HL-60 (cell line): ENCODE measurements around the gene WT1.

ENCODE experiments used
- CTCF ChIP-seq: IDR thresholded peaks from one replicate; pipeline ENCODE4 v1.5.1; 2011; ENCODE audit warnings: low read length, control low read depth, inconsistent platforms; ENCODE audit not compliant: insufficient read depth
- POLR2AphosphoS5 ChIP-seq: IDR thresholded peaks from 2 replicates; pipeline ENCODE4 v1.6.1; 2012; ENCODE audit warnings: low read depth
- SPI1 ChIP-seq: IDR thresholded peaks from 2 replicates; pipeline ENCODE4 v1.6.1; 2012; ENCODE audit warnings: low read depth, mild to moderate bottlenecking, borderline replicate concordance
- TF ChIP-seq, protein P1 (sequence below): IDR thresholded peaks from 2 replicates; pipeline ENCODE4 v1.6.1; 2012; ENCODE audit warnings: low read depth; ENCODE audit not compliant: insufficient replicate concordance

GRCh38 chr11:32426192-32426591 lies 9.1 kb downstream of the WT1 start:
- TF ChIP-seq CTCF, result no peak
- TF ChIP-seq POLR2AphosphoS5, result no peak
- TF ChIP-seq, protein P1, sequence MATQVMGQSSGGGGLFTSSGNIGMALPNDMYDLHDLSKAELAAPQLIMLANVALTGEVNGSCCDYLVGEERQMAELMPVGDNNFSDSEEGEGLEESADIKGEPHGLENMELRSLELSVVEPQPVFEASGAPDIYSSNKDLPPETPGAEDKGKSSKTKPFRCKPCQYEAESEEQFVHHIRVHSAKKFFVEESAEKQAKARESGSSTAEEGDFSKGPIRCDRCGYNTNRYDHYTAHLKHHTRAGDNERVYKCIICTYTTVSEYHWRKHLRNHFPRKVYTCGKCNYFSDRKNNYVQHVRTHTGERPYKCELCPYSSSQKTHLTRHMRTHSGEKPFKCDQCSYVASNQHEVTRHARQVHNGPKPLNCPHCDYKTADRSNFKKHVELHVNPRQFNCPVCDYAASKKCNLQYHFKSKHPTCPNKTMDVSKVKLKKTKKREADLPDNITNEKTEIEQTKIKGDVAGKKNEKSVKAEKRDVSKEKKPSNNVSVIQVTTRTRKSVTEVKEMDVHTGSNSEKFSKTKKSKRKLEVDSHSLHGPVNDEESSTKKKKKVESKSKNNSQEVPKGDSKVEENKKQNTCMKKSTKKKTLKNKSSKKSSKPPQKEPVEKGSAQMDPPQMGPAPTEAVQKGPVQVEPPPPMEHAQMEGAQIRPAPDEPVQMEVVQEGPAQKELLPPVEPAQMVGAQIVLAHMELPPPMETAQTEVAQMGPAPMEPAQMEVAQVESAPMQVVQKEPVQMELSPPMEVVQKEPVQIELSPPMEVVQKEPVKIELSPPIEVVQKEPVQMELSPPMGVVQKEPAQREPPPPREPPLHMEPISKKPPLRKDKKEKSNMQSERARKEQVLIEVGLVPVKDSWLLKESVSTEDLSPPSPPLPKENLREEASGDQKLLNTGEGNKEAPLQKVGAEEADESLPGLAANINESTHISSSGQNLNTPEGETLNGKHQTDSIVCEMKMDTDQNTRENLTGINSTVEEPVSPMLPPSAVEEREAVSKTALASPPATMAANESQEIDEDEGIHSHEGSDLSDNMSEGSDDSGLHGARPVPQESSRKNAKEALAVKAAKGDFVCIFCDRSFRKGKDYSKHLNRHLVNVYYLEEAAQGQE, result no peak
- TF ChIP-seq SPI1, result no peak
